ENCODE results near the gene CPVL.

GRCh38 chr7:29167721-29168120, 21.4 kb upstream of the CPVL start:
- TF ChIP-seq POLR2A (IDR thresholded peaks at IDR 0.05; ENCODE audit: low read depth, low read length) = no peak
- no peak for TF ChIP-seq CTCF (conservative IDR thresholded peaks at IDR 0.05; ENCODE audit: low read depth, low read length)
- TF ChIP-seq MXI1 (IDR thresholded peaks at IDR 0.05; ENCODE audit: borderline replicate concordance, low read depth, low read length) = no peak
- no peak for TF ChIP-seq USF2 (IDR thresholded peaks at IDR 0.05; ENCODE audit: low read depth, low read length)

Data from IMR-90 (cell line).